ENCODE data around the gene TAF7.
A peak's percentile ranks its signal among the peaks of the same experiment; 100 is the strongest.
"Not testable (repeated sequence)": the region's sequence is repeated elsewhere in the genome, so short reads cannot be mapped to it uniquely, and the experiment has no call there.

TAF7 gene

DNA sequence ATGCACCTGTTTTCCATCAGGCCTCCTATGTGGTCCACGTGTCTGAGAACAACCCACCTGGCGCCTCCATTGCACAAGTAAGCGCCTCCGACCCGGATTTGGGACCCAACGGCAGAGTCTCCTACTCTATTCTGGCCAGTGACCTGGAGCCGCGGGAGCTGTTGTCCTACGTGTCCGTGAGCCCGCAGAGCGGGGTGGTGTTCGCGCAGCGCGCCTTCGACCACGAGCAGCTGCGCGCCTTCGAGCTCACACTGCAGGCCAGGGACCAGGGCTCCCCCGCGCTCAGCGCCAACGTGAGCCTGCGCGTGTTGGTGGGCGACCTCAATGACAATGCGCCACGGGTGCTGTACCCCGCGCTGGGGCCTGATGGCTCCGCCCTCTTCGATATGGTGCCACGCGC is 31.0 kb upstream of the TAF7 start:
- no peak overlapping the region for H3K27ac ChIP-seq (ENCODE audit: low read length)
- H3K27me3 ChIP-seq (ENCODE audit: insufficient read depth, low read length) = no peaks in the 10 kb centered on the region
- H3K36me3 ChIP-seq (ENCODE audit: insufficient read depth, low read depth, low read length) = no peaks in the 10 kb centered on the region; the same call in 1 of the 2 replicates
- no peaks in the 10 kb centered on the region for H3K4me1 ChIP-seq (ENCODE audit: insufficient read depth, low read length)
- no peak overlapping the region for H3K9ac ChIP-seq (ENCODE audit: low read depth, low read length)
- no peak overlapping the region for H3K4me3 ChIP-seq (ENCODE audit: low read length)
- peaks cover 60% of the 10 kb centered on the region for H3K9me3 ChIP-seq (ENCODE audit: insufficient read depth, low read depth, low read length)

DNA sequence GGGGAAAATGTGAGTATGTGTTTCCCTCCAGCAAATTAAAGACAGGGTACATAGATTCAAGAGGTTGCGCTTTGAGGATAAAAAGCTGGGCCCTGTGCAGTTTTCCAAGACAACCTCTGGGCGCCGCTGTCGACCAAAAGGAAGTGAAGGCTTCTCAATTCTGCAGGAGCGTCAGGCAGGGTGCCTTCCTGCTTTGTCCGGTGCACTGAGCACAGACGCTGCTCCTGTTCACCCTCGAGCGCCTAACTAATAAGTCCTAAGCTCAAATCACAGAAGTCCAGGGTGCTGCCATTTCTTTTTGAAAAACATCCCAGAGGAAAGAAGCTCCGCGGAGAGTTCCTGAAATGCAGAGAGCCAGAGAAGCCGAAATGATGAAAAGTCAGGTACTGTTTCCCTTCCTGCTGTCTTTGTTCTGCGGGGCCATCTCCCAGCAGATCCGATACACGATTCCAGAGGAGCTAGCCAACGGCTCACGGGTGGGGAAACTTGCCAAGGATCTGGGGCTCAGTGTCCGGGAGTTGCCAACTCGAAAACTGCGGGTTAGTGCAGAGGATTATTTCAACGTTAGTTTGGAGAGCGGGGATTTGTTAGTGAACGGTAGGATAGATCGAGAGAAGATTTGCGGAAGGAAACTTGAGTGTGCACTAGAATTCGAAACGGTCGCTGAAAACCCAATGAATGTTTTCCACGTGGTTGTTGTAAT is 29.5 kb upstream of the TAF7 start, which contains the start of gene PCDHGB1:
Gene PCDHGB1, plus strand, starts transcription at position 183 of the 703 bp plus-strand sequence. Its CDS starts 162 bp downstream, at position 345.
- Histone ChIP-seq H3K9me3 (ENCODE audit: insufficient read depth, low read depth, low read length) (peaks cover 53% of the 10 kb centered on the region), H3K36me3 (ENCODE audit: insufficient read depth, low read depth, low read length) (no peaks in the 10 kb centered on the region), H3K4me1 (ENCODE audit: insufficient read depth, low read length) (no peaks in the 10 kb centered on the region), H3K27ac (ENCODE audit: low read length) (no peak within 1 kb of the TSS), H3K4me3 (ENCODE audit: low read length) (peak within 1 kb of the TSS; percentile 42; the same call in 1 of the 2 replicates), H3K9ac (ENCODE audit: low read depth, low read length) (no peak within 1 kb of the TSS), H3K27me3 (ENCODE audit: insufficient read depth, low read length) (no peaks in the 10 kb centered on the region)

DNA sequence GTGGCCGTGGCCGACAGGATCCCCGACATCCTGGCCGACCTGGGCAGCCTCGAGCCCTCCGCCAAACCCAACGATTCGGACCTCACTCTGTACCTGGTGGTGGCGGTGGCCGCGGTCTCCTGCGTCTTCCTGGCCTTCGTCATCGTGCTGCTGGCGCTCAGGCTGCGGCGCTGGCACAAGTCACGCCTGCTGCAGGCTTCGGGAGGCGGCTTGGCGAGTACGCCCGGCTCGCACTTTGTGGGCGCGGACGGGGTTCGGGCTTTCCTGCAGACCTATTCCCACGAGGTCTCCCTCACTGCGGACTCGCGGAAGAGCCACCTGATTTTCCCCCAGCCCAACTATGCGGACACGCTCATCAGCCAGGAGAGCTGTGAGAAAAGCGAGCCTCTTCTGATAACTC is 25.4 kb upstream of the TAF7 start:
- not testable (repeated sequence) for H3K9ac ChIP-seq (ENCODE audit: low read depth, low read length); H3K4me3 ChIP-seq (ENCODE audit: low read length); H3K36me3 ChIP-seq (ENCODE audit: insufficient read depth, low read depth, low read length); H3K4me1 ChIP-seq (ENCODE audit: insufficient read depth, low read length); H3K27ac ChIP-seq (ENCODE audit: low read length); H3K27me3 ChIP-seq (ENCODE audit: insufficient read depth, low read length)
- H3K9me3 ChIP-seq (ENCODE audit: insufficient read depth, low read depth, low read length) = peaks cover 51% of the 10 kb centered on the region

DNA sequence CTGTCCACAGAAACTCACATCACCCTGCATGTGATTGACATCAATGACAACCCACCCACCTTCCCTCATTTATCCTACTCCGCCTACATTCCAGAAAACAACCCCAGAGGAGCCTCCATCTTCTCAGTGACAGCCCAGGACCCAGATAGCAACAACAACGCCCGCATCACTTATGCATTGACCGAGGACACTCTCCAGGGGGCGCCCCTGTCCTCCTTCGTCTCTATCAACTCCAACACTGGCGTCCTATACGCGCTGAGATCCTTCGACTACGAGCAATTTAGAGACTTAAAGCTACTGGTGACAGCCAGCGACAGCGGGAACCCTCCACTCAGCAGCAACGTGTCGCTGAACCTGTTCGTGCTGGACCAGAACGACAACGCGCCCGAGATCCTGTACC is 24.7 kb upstream of the TAF7 start:
- no peaks in the 10 kb centered on the region for H3K27me3 ChIP-seq (ENCODE audit: insufficient read depth, low read length)
- H3K36me3 ChIP-seq (ENCODE audit: insufficient read depth, low read depth, low read length) = no peaks in the 10 kb centered on the region
- H3K9ac ChIP-seq (ENCODE audit: low read depth, low read length) = no peak overlapping the region
- H3K9me3 ChIP-seq (ENCODE audit: insufficient read depth, low read depth, low read length) = peaks cover 45% of the 10 kb centered on the region
- H3K27ac ChIP-seq (ENCODE audit: low read length) = no peak overlapping the region
- no peaks in the 10 kb centered on the region for H3K4me1 ChIP-seq (ENCODE audit: insufficient read depth, low read length)
- H3K4me3 ChIP-seq (ENCODE audit: low read length) = no peak overlapping the region

DNA sequence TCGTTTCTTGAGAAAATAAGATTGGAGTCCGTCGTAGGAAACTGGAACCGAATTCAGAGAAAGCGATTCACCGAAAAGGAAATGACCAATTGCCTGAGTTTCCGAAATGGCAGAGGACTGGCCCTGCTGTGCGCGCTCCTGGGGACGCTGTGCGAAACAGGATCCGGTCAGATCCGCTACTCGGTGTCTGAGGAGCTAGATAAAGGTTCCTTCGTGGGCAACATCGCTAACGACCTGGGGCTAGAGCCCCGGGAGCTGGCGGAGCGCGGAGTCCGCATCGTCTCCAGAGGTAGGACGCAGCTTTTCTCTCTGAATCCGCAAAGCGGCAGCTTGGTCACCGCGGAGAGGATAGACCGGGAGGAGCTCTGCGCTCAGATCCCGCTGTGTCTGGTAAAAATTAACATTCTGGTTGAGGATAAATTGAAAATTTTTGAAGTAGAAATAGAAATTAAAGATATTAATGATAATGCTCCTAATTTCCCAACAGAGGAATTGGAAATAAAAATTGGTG is 23.4 kb upstream of the TAF7 start:
- Histone ChIP-seq H3K9me3 (ENCODE audit: insufficient read depth, low read depth, low read length) (peaks cover 56% of the 10 kb centered on the region), H3K27ac (ENCODE audit: low read length) (no peak overlapping the region), H3K4me3 (ENCODE audit: low read length) (no peak overlapping the region), H3K4me1 (ENCODE audit: insufficient read depth, low read length) (no peaks in the 10 kb centered on the region), H3K27me3 (ENCODE audit: insufficient read depth, low read length) (no peaks in the 10 kb centered on the region), H3K36me3 (ENCODE audit: insufficient read depth, low read depth, low read length) (no peaks in the 10 kb centered on the region), H3K9ac (ENCODE audit: low read depth, low read length) (no peak overlapping the region)

DNA sequence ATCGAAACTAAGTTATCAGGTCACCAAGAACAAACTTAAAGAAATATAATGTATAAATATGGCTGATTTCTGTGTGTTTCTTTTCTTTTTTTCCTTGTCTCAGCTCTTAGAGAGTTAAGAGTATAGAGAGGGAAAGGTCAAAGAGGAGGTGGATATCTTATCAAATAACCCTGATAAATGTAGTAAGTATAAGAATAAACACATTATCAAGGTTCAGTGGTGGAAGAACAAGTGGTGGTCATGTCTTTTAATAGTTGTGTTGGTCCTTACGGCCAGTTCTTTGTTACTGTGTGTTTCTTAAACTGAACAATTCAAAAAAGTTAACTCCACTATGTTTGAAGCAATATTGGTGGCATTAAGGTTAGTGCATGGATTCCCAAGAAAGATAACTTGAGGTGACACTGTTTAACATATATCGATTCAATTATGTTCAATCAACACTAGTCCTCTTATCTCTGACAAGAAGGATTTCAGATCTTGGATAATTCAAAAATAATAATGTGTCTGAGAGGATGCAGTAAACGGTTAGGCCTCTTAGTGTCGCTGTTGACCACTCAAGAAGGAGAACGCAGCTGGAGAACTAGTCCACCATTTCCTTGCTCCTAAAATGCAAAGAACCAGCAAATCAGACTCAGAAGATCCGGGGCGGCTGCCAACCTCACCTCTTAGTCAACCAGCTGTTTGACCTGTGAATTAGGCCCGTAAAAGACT is 22.8 kb upstream of the TAF7 start, which contains the start of gene PCDHGA3:
Gene PCDHGA3, plus strand, starts transcription at position 588 of the 711 bp plus-strand sequence. CDS start 205 bp downstream, outside the sequence.
- Histone ChIP-seq H3K27ac (ENCODE audit: low read length) (no peak within 1 kb of the TSS), H3K4me1 (ENCODE audit: insufficient read depth, low read length) (no peaks in the 10 kb centered on the region), H3K4me3 (ENCODE audit: low read length) (no peak within 1 kb of the TSS), H3K9me3 (ENCODE audit: insufficient read depth, low read depth, low read length) (peaks cover 60% of the 10 kb centered on the region), H3K36me3 (ENCODE audit: insufficient read depth, low read depth, low read length) (no peaks in the 10 kb centered on the region), H3K27me3 (ENCODE audit: insufficient read depth, low read length) (no peaks in the 10 kb centered on the region), H3K9ac (ENCODE audit: low read depth, low read length) (no peak within 1 kb of the TSS)

DNA sequence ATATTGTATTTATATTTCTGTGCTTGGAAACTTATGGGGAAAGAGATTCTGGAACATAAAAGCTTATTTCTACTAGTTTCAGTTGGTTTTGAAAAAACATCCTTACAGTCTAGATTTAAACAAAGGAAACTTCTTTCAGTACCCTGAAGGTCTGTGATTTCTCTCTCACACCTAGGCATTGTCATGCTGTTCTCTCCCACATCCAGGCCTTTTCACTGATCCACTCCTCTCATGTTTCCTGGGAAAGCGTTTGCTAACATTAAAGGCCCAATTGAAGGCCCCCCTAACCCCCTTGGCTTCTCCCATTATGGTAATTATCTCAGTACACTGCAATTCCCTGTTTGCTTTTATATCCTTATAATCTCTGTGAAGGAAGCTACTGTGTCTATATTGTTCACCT is 22.2 kb upstream of the TAF7 start:
- no peaks in the 10 kb centered on the region for H3K4me1 ChIP-seq (ENCODE audit: insufficient read depth, low read length)
- H3K4me3 ChIP-seq (ENCODE audit: low read length) = no peak overlapping the region
- no peak overlapping the region for H3K9ac ChIP-seq (ENCODE audit: low read depth, low read length)
- H3K9me3 ChIP-seq (ENCODE audit: insufficient read depth, low read depth, low read length) = peaks cover 65% of the 10 kb centered on the region
- no peak overlapping the region for H3K27ac ChIP-seq (ENCODE audit: low read length)
- no peaks in the 10 kb centered on the region for H3K27me3 ChIP-seq (ENCODE audit: insufficient read depth, low read length)
- no peaks in the 10 kb centered on the region for H3K36me3 ChIP-seq (ENCODE audit: insufficient read depth, low read depth, low read length)

DNA sequence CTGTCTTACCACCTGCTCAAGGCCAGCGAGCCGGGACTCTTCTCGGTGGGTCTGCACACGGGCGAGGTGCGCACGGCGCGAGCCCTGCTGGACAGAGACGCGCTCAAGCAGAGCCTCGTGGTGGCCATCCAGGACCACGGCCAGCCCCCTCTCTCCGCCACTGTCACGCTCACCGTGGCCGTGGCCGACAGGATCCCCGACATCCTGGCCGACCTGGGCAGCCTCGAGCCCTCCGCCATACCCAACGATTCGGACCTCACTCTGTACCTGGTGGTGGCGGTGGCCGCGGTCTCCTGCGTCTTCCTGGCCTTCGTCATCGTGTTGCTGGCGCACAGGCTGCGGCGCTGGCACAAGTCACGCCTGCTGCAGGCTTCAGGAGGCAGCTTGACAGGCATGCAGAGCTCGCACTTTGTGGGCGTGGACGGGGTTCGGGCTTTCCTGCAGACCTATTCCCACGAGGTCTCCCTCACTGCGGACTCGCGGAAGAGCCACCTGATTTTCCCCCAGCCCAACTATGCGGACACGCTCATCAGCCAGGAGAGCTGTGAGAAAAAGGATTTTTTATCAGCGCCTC is 20.3 kb upstream of the TAF7 start:
- H3K9me3 ChIP-seq (ENCODE audit: insufficient read depth, low read depth, low read length) = peaks cover 60% of the 10 kb centered on the region

DNA sequence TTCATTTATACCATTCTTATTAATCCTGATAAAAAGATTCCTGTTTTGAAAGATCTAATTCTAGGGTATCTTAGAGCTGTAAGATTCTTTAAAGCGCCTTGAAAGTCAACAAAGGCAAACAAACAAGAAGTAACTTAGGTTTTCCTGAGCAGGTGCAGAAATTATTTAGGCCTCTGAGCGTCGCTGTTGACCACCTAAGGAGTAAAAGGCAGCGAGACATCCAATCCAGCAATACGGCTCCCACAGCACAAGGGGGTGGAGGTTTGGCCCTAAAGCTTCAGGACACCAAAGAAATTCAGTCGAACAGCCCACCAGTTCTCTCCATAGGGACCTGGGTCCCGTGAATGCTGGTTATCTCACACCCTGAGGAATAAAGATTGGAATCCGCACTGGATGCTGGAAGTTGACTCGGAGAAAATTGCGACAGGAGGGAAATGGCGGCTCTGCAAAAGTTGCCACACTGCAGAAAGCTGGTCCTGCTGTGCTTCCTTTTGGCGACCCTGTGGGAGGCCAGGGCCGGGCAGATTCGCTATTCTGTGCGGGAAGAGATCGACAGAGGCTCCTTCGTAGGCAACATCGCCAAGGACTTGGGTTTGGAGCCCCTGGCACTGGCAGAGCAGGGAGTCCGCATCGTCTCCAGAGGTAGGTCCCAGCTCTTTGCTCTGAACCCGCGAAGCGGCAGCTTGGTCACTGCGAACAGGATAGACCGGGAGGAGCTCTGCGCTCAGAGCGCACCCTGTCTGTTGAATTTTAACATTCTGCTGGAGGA is 18.1 kb upstream of the TAF7 start, which contains the start of gene PCDHGA2:
Gene PCDHGA2, plus strand, starts transcription at position 223 of the 769 bp plus-strand sequence.
- Histone ChIP-seq H3K4me1 (ENCODE audit: insufficient read depth, low read length) (no peaks in the 10 kb centered on the region), H3K9me3 (ENCODE audit: insufficient read depth, low read depth, low read length) (peaks cover 60% of the 10 kb centered on the region), H3K27ac (ENCODE audit: low read length) (no peak within 1 kb of the TSS), H3K27me3 (ENCODE audit: insufficient read depth, low read length) (no peaks in the 10 kb centered on the region), H3K4me3 (ENCODE audit: low read length) (no peak within 1 kb of the TSS), H3K36me3 (ENCODE audit: insufficient read depth, low read depth, low read length) (no peaks in the 10 kb centered on the region), H3K9ac (ENCODE audit: low read depth, low read length) (no peak within 1 kb of the TSS)

More for the DNA sequence above, 20.3 kb upstream of the TAF7 start:
- H3K27me3 ChIP-seq (ENCODE audit: insufficient read depth, low read length); H3K4me3 ChIP-seq (ENCODE audit: low read length); H3K27ac ChIP-seq (ENCODE audit: low read length); H3K9ac ChIP-seq (ENCODE audit: low read depth, low read length); H3K4me1 ChIP-seq (ENCODE audit: insufficient read depth, low read length); H3K36me3 ChIP-seq (ENCODE audit: insufficient read depth, low read depth, low read length): not testable (repeated sequence)

DNA sequence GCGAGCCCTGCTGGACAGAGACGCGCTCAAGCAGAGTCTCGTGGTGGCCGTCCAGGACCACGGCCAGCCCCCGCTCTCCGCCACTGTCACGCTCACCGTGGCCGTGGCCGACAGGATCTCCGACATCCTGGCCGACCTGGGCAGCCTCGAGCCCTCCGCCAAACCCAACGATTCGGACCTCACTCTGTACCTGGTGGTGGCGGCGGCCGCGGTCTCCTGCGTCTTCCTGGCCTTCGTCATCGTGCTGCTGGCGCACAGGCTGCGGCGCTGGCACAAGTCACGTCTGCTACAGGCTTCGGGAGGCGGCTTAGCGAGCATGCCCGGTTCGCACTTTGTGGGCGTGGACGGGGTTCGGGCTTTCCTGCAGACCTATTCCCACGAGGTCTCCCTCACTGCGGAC is 12.0 kb upstream of the TAF7 start:
- not testable (repeated sequence) for H3K27me3 ChIP-seq (ENCODE audit: insufficient read depth, low read length)

More for the DNA sequence above, 12.0 kb upstream of the TAF7 start:
- not testable (repeated sequence) for H3K9ac ChIP-seq (ENCODE audit: low read depth, low read length); H3K27ac ChIP-seq (ENCODE audit: low read length); H3K36me3 ChIP-seq (ENCODE audit: insufficient read depth, low read depth, low read length); H3K4me3 ChIP-seq (ENCODE audit: low read length); H3K4me1 ChIP-seq (ENCODE audit: insufficient read depth, low read length)
- peaks cover 61% of the 10 kb centered on the region for H3K9me3 ChIP-seq (ENCODE audit: insufficient read depth, low read depth, low read length)
